ENCODE data around the gene S1PR1. TPM values are rescaled to one million over a fixed set of nuclear protein-coding genes. Genes with fewer than 3 reads are reported as not detected.

The S1PR1 gene
- total RNA-seq, 1 experiment from 2014 or later, result 0.24 TPM

DNA sequence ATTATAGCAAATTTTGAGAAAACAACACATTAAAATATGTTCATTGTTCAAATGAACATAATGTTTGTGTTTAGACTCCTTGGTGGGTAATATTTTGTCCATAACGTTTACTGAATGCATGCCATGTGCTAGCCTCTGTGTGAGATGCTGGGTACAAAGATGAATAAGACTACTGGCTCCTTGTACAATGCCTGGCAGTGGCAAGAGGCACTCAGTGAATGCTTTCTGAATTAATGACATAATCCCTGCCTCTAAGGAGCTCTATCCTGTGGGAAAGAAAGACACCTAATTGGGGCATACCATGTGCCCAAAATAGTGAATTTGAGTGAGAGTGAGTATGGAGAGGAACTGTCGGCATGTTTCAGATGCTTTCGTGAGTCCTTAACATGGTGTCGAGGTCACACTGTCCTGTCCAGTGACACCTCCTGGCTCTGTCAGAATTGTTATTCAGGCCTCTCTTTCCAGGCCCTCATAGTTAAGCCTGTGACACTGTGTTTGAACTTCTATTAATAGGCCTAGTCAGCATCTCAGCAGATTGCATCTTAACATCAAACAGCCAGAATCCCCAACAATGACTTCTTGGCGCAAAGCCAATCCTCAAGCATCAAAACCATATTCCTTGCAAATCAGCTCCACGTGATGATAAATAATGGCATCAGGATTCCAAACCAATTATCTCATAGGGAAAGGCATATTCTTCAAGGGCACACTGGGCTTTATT, 32.8 kb upstream of the S1PR1 start:
- no CpG with 5 or more reads among the region's 6 CpGs for WGBS (ENCODE audit: extremely low coverage, insufficient read length, low lambda C conversion rate)
- Histone ChIP-seq H3K23me2 (ENCODE audit: insufficient read length, low read depth, low read length, poor library complexity, severe bottlenecking) (no peaks in the 10 kb centered on the region), H4K20me1 (ENCODE audit: control insufficient read depth, insufficient read depth, insufficient read length) (no peaks in the 10 kb centered on the region), H3K14ac (ENCODE audit: insufficient read depth, low read length) (no peak overlapping the region), H3K27ac (ENCODE audit: insufficient read length, low read depth, low read length) (no peak overlapping the region), H3K9ac (ENCODE audit: extremely low read depth, insufficient read length, low read length) (no peak overlapping the region), H3K4me2 (ENCODE audit: insufficient read depth, insufficient read length, low read length) (no peak overlapping the region), H3K79me2 (ENCODE audit: insufficient read depth, low read length) (no peaks in the 10 kb centered on the region), H2AFZ (ENCODE audit: low read length) (no peak overlapping the region), H4K5ac (ENCODE audit: insufficient read length, low read depth, low read length) (no peak overlapping the region), H2BK15ac (ENCODE audit: low read depth, low read length) (no peak overlapping the region), H3K4ac (ENCODE audit: low read depth, low read length) (no peak overlapping the region), H3K79me1 (ENCODE audit: insufficient read depth, low read depth, low read length, poor library complexity, severe bottlenecking) (no peaks in the 10 kb centered on the region), H3K18ac (ENCODE audit: insufficient read length, low read depth, low read length) (no peak overlapping the region), H3K9me3 (ENCODE audit: control insufficient read depth, low read depth, low read length) (no peaks in the 10 kb centered on the region), H3T11ph (ENCODE audit: low read length) (no peak overlapping the region), H3K4me1 (ENCODE audit: insufficient read depth, low read length) (peaks cover 4% of the 10 kb centered on the region; the same call in 1 of the 2 replicates), H3K56ac (ENCODE audit: insufficient read length, low read depth, low read length) (no peak overlapping the region), H3K27me3 (ENCODE audit: insufficient read depth, low read length) (no peaks in the 10 kb centered on the region), H4K8ac (replicated peaks; ENCODE audit: insufficient read length, low read depth, low read length) (no peak overlapping the region), H2AK5ac (ENCODE audit: insufficient read length, low read length) (no peak overlapping the region), H2BK12ac (ENCODE audit: insufficient read length, low read depth, low read length) (no peak overlapping the region), H2BK20ac (ENCODE audit: low read depth, low read length, poor library complexity, severe bottlenecking) (no peak overlapping the region), H4K91ac (ENCODE audit: insufficient read length, low read depth, low read length) (no peak overlapping the region), H2BK120ac (ENCODE audit: low read depth, low read length, poor library complexity, severe bottlenecking) (no peak overlapping the region), H2BK5ac (ENCODE audit: insufficient read length, low read length) (no peak overlapping the region), H3K23ac (ENCODE audit: insufficient read length, low read depth, low read length) (no peak overlapping the region)
- no peak for DNase-seq
- peaks cover 3 to 5% of the 10 kb centered on the region in 2 experiments for H3K4me1 Mint-ChIP-seq
- H3K27ac Mint-ChIP-seq, result no peak overlapping the region; a peak in 1 of 7 replicates
- no peaks in the 10 kb centered on the region for H3K27me3 Mint-ChIP-seq (ENCODE audit: low read depth)
- no peaks in the 10 kb centered on the region for H3K36me3 Mint-ChIP-seq (ENCODE audit: insufficient read depth in 1 of 3, low read depth in 3 of 3)
- no peaks in the 10 kb centered on the region for H3K9me3 Mint-ChIP-seq
- no peak overlapping the region for H3K4me3 Mint-ChIP-seq
- TF ChIP-seq, protein P1, sequence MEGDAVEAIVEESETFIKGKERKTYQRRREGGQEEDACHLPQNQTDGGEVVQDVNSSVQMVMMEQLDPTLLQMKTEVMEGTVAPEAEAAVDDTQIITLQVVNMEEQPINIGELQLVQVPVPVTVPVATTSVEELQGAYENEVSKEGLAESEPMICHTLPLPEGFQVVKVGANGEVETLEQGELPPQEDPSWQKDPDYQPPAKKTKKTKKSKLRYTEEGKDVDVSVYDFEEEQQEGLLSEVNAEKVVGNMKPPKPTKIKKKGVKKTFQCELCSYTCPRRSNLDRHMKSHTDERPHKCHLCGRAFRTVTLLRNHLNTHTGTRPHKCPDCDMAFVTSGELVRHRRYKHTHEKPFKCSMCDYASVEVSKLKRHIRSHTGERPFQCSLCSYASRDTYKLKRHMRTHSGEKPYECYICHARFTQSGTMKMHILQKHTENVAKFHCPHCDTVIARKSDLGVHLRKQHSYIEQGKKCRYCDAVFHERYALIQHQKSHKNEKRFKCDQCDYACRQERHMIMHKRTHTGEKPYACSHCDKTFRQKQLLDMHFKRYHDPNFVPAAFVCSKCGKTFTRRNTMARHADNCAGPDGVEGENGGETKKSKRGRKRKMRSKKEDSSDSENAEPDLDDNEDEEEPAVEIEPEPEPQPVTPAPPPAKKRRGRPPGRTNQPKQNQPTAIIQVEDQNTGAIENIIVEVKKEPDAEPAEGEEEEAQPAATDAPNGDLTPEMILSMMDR (conservative IDR thresholded peaks at IDR 0.05), result no peak

All from H9 (cell line).